ENCODE data around the gene SLC25A41. TPM values are rescaled to one million over a fixed set of nuclear protein-coding genes. Genes with fewer than 3 reads are reported as not detected.

SLC25A41 gene
- total RNA-seq, 6 experiments from 2014 or later, result not detected

- DNase-seq, result no peak
- Mint-ChIP-seq H3K36me3 (ENCODE audit: low read depth) (peaks cover 14% of the 10 kb centered on the region), H3K4me1 (ENCODE audit: low read depth) (peaks cover 17% of the 10 kb centered on the region), H3K27me3 (ENCODE audit: insufficient read depth) (peaks cover 7% of the 10 kb centered on the region; the same call in 1 of the 2 replicates), H3K9me3 (no peaks in the 10 kb centered on the region), H3K4me3 (no peak overlapping the region), H3K27ac (no peak overlapping the region)
- TF ChIP-seq CTCF (IDR thresholded peaks at IDR 0.05), result no peak
Observed at GRCh38 chr19:6396305-6396704, 37.3 kb downstream of the SLC25A41 start.

- TF ChIP-seq CTCF (IDR thresholded peaks at IDR 0.05), result no peak
- Mint-ChIP-seq H3K9me3 (no peaks in the 10 kb centered on the region), H3K4me1 (ENCODE audit: low read depth) (peaks cover 17% of the 10 kb centered on the region), H3K4me3 (peak overlapping the region; percentile 29; the same call in 1 of the 2 replicates), H3K36me3 (ENCODE audit: low read depth) (peaks cover 19% of the 10 kb centered on the region), H3K27ac (peak overlapping the region; percentile 58), H3K27me3 (ENCODE audit: insufficient read depth) (peaks cover 7% of the 10 kb centered on the region; the same call in 1 of the 2 replicates)
- no peak for DNase-seq
Observed at GRCh38 chr19:6394831-6395230, 38.7 kb downstream of the SLC25A41 start.

GRCh38 chr19:6393983-6394412 is 39.6 kb downstream of the SLC25A41 start:
- peak overlapping the region; percentile 96 for H3K4me3 Mint-ChIP-seq
- peaks cover 17% of the 10 kb centered on the region for H3K4me1 Mint-ChIP-seq (ENCODE audit: low read depth)
- H3K9me3 Mint-ChIP-seq, result no peaks in the 10 kb centered on the region
- H3K36me3 Mint-ChIP-seq (ENCODE audit: low read depth), result peaks cover 19% of the 10 kb centered on the region
- no peak for DNase-seq
- peak overlapping the region; percentile 97 for H3K27ac Mint-ChIP-seq
- H3K27me3 Mint-ChIP-seq (ENCODE audit: insufficient read depth), result peaks cover 7% of the 10 kb centered on the region; the same call in 1 of the 2 replicates
- TF ChIP-seq CTCF (IDR thresholded peaks at IDR 0.05), result no peak

GRCh38 chr19:6393074-6393982 is 40.2 kb downstream of the SLC25A41 start, which contains the start of gene GTF2F1:
Gene GTF2F1 (minus strand): TSS chr19:6393164. CDS start chr19:6392995, 169 bp downstream.
- H3K36me3 Mint-ChIP-seq (ENCODE audit: low read depth), result peaks cover 19% of the 10 kb centered on the region
- H3K4me1 Mint-ChIP-seq (ENCODE audit: low read depth), result peaks cover 17% of the 10 kb centered on the region
- peak within 1 kb of the TSS; percentile 96 for H3K4me3 Mint-ChIP-seq
- no peaks in the 10 kb centered on the region for H3K9me3 Mint-ChIP-seq
- peak; percentile 93 for DNase-seq
- peaks cover 7% of the 10 kb centered on the region; the same call in 1 of the 2 replicates for H3K27me3 Mint-ChIP-seq (ENCODE audit: insufficient read depth)
- H3K27ac Mint-ChIP-seq, result peak within 1 kb of the TSS; percentile 97
- peak; percentile 41; the same call in 1 of the 2 replicates for TF ChIP-seq CTCF (IDR thresholded peaks at IDR 0.05)

- peak overlapping the region; percentile 96 for H3K4me3 Mint-ChIP-seq
- H3K27ac Mint-ChIP-seq, result peak overlapping the region; percentile 97
- H3K9me3 Mint-ChIP-seq, result no peaks in the 10 kb centered on the region
- peaks cover 17% of the 10 kb centered on the region for H3K4me1 Mint-ChIP-seq (ENCODE audit: low read depth)
- DNase-seq, result no peak
- H3K27me3 Mint-ChIP-seq (ENCODE audit: insufficient read depth), result peaks cover 7% of the 10 kb centered on the region; the same call in 1 of the 2 replicates
- TF ChIP-seq CTCF (IDR thresholded peaks at IDR 0.05), result no peak
- peaks cover 19% of the 10 kb centered on the region for H3K36me3 Mint-ChIP-seq (ENCODE audit: low read depth)
Observed at GRCh38 chr19:6392221-6393073, 41.1 kb downstream of the SLC25A41 start.
